ENCODE results near the gene TUBA1C. TPM values are rescaled to one million over a fixed set of nuclear protein-coding genes. Genes with fewer than 3 reads are reported as not detected.
A peak's percentile ranks its signal among the peaks of the same experiment; 100 is the strongest.

TUBA1C gene
- total and polyA plus RNA-seq, 2 of the 8 experiments (the other 6 are each of a cell fraction or from before 2014, with no cell fraction given), result 504 to 3,101 TPM

DNA sequence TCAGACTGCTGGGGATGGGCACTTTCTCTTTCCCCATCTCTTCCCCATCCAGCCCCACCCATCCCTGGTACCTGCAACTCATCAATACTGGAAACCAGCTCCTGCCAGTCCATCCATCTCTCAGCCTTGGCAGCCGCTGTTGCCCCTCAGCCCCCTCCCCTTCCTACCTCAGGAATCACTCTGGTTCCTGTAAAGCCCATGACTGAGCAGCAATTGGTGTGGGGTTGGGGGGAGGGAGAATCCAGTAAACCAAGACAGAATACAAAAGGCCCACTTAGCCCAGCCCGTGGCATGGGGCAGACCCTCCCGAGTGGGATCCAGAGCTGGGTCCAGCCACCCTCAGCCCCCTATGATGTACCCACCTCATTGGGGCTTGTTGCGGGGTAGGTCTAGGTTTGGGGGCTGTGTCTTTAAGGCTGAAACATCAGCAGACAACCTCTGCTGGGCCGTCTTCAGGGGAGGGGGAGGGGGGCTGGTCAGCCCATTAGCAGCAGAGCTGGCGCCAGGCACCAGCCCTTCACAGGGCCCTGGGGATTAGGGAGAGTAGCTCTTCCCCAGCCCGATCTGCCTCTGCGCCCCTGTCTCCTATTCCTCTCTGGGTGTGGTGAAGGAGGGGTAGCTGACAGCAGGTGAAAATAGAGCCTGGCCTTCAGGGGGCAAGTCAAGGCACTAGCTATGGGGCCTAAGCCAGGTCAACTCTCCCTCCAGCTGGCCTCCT lies 29.4 kb downstream of the TUBA1C start:
- Histone ChIP-seq H2BK5ac (ENCODE audit: low read depth, low read length) (no peak overlapping the region), H2BK12ac (ENCODE audit: low read depth, low read length) (0 out of 2 replicates have a peak overlapping the region, but pooled peaks have one; percentile 12), H2BK20ac (ENCODE audit: low read length) (no peak overlapping the region), H2BK15ac (ENCODE audit: low read length) (peak overlapping the region; percentile 72; the same call in 1 of the 2 replicates), H2AK5ac (ENCODE audit: low read depth, low read length) (no peak overlapping the region), H3K56ac (replicated peaks; ENCODE audit: insufficient read length, low read depth, low read length) (no peak overlapping the region), H4K8ac (ENCODE audit: extremely low read depth, insufficient read depth, low read length) (no peak overlapping the region), H3K79me1 (ENCODE audit: low read depth, low read length) (no peaks in the 10 kb centered on the region), H3K4ac (replicated peaks; ENCODE audit: insufficient read length, low read depth, low read length) (no peak overlapping the region), H2AFZ (ENCODE audit: low read length) (no peak overlapping the region), H3K9me3 (ENCODE audit: insufficient read depth in 2 of 2, low read depth in 1 of 2, low read length in 1 of 2) (no peaks in the 10 kb centered on the region), H3K27ac (ENCODE audit: low read depth, low read length) (no peak overlapping the region), H3K23me2 (ENCODE audit: low read depth, low read length) (peaks cover 11% of the 10 kb centered on the region; the same call in 1 of the 2 replicates), H3K23ac (ENCODE audit: insufficient read length) (no peak overlapping the region), H3K36me3 (ENCODE audit: control insufficient read depth in 2 of 4, insufficient read depth in 4 of 4, low read length in 3 of 4) (no peaks in the 10 kb centered on the region), H4K20me1 (replicated peaks in 1 of 2; ENCODE audit: control insufficient read depth in 1 of 2, insufficient read depth in 2 of 2, low read length in 2 of 2) (peaks cover 2 to 20% of the 10 kb centered on the region in 2 experiments), H3K4me1 (replicated peaks in 1 of 4; ENCODE audit: control insufficient read depth in 3 of 4, insufficient read depth in 4 of 4, low read length in 3 of 4) (peaks cover 0 to 36% (median 17%) of the 10 kb centered on the region in 4 experiments; a peak in 6 of 7 replicates), H4K91ac (replicated peaks; ENCODE audit: insufficient read length, low read length) (no peak overlapping the region), H3K4me2 (ENCODE audit: insufficient read depth in 1 of 2, low read depth in 2 of 2, low read length in 2 of 2) (peak overlapping the region in 1 of 2 experiments; percentile 62; a peak in 2 of 4 replicates), H3K14ac (ENCODE audit: insufficient read length) (no peak overlapping the region), H3K27me3 (replicated peaks in 1 of 4; ENCODE audit: control insufficient read depth in 3 of 4, extremely low read depth in 1 of 4, insufficient read depth in 3 of 4, low read length in 3 of 4) (peaks cover 50 to 72% (median 68%) of the 10 kb centered on the region in 4 experiments), H3K79me2 (ENCODE audit: control insufficient read depth in 1 of 2, insufficient read depth in 2 of 2, low read length in 2 of 2) (no peaks in the 10 kb centered on the region), H3K18ac (ENCODE audit: extremely low read depth, low read length) (no peak overlapping the region; the same call in 1 of the 2 replicates), H3K4me3 (ENCODE audit: extremely low read depth in 1 of 4, insufficient read depth in 2 of 4, low read depth in 3 of 4, low read length in 4 of 4) (no peak overlapping the region), H2BK120ac (replicated peaks; ENCODE audit: low read depth, low read length) (no peak overlapping the region), H3K9ac (replicated peaks in 1 of 4; ENCODE audit: extremely low read depth in 1 of 4, low read depth in 3 of 4, low read length in 3 of 4) (no peak overlapping the region), H4K5ac (ENCODE audit: insufficient read length, low read depth, low read length) (no peak overlapping the region)
- DNase-seq (ENCODE audit: low read depth in 1 of 2, low spot score in 2 of 2), result no peak
- 54% methylated on average over 7 of the region's 8 CpGs; no CpG with 5 or more reads in 1 of the 2 experiments for WGBS, 2 experiments (ENCODE audit: extremely low coverage in 1 of 2, insufficient coverage in 1 of 2, insufficient read length in 1 of 2, insufficient replicate concordance in 2 of 2, low coverage in 1 of 2, low lambda C conversion rate in 2 of 2, missing lambda C conversion rate in 1 of 2)
- ChIA-PET CTCF (ENCODE audit: partially characterized antibody) (interaction anchor here (0.6 to 14.4 kb wide), 26 partner anchors 11 to 530 kb away, joined by 3 to 276 read pairs (median 4); partner anchors contain the start of genes C1QL4, DNAJC22, KCNH3 and TROAP), POLR2A (ENCODE audit: partially characterized antibody) (interaction anchor here (1.0 to 5.0 kb wide), 14 partner anchors 9 to 205 kb away, joined by 3 to 48 read pairs (median 6); partner anchors contain the start of genes C1QL4, DNAJC22, TROAP and TUBA1B)
- no peak for FAIRE-seq
- TF ChIP-seq RXRA (IDR thresholded peaks at IDR 0.05; ENCODE audit: insufficient read depth, low read depth, low read length), result no peak
- TF ChIP-seq KDM1A (IDR thresholded peaks at IDR 0.05; ENCODE audit: borderline replicate concordance, low read length), result no peak
- no peak for TF ChIP-seq HDAC2 (IDR thresholded peaks at IDR 0.05; ENCODE audit: borderline replicate concordance in 1 of 2, low read depth in 2 of 2, low read length in 2 of 2)
- TF ChIP-seq JUND (IDR thresholded peaks at IDR 0.05; ENCODE audit: low read length), result no peak
- no peak for TF ChIP-seq KDM4A (IDR thresholded peaks at IDR 0.05; ENCODE audit: low read depth, low read length, severe bottlenecking)
- no peak for TF ChIP-seq CHD1 (IDR thresholded peaks at IDR 0.05; ENCODE audit: low read depth, low read length)
- TF ChIP-seq EZH2 (IDR thresholded peaks at IDR 0.05; ENCODE audit: low read depth, low read length, severe bottlenecking), result no peak
- no peak for TF ChIP-seq SP2 (IDR thresholded peaks at IDR 0.05; ENCODE audit: low read length)
- TF ChIP-seq CREB1 (IDR thresholded peaks at IDR 0.05), result no peak
- TF ChIP-seq YY1 (IDR thresholded peaks at IDR 0.05; ENCODE audit: low read depth, low read length), result no peak

Data from H1 (cell line).